Left lobe of liver (tissue), 2 donors: ENCODE data around the gene BAK1. TPM values are rescaled to one million over a fixed set of nuclear protein-coding genes. Genes with fewer than 3 reads are reported as not detected.
"Not testable (repeated sequence)": the region's sequence is repeated elsewhere in the genome, so short reads cannot be mapped to it uniquely, and the experiment has no call there.

Source experiments
- ATAC-seq: fragments of 200-7000 bp; cut with Tn5 transposase; one replicate; pipeline ENCODE4 v1.9.1; 2020; ENCODE audit warnings: mild to moderate bottlenecking, moderate library complexity
- DNase-seq: peaks from one replicate; pipeline ENCODE4 v3.0.0-alpha.2; 2020; ENCODE audit warnings: low spot score
- total RNA-seq: library from RNA; stranded (reverse); gene quantifications from one replicate; pipeline ENCODE4 v1.2.1, GENCODE V29; 2021
- donor health status: DM: no; HTN: no; CAD: no; lungs with moderate emphysema.
- donor health status: DM: no; HTN: yes; CAD: no.

Gene BAK1
- total RNA-seq, 1 donor from 2014 or later = 4.8 TPM

DNA sequence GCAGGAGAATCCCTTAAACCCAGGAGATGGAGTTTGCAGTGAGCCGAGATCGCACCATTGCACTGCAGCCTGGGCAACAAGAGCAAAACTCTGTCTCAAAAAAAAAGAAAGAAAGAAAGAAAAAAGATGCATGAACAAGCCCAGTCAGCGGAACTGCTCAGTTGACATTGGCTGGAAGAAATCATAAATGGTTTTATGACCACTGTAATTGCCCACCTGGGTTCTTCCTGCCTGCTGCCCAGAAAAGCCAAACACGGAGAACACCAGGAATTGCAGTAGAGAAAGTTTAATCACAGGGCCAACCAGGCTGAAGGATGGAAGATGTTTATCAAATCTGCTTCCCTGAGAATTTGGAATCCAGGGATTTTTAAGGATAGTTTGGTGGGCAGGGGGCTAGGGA lies 22.7 kb downstream of the BAK1 start:
- no peak for ATAC-seq
- no peak for DNase-seq

DNA sequence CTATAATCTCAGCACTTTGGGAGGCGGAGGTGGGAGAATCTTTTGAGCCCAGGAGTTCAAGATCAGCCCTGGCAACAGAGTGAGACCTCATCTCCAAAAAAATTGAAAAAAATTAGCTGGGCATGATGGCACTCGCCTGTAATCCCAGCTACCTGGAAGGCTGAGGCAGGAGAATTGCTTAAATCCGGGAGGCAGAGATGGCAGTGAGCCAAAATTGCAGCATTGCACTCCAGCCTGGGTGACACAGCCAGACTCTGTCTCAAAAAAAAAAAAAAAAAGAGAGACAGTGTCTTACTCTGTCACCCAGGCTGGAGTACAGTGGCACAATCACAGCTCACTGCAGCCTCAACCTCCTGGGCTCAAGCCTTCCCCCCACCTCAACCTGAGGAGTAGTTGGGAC lies 27.2 kb downstream of the BAK1 start:
- ATAC-seq = peak; percentile 47
- DNase-seq = not testable (repeated sequence)

DNA sequence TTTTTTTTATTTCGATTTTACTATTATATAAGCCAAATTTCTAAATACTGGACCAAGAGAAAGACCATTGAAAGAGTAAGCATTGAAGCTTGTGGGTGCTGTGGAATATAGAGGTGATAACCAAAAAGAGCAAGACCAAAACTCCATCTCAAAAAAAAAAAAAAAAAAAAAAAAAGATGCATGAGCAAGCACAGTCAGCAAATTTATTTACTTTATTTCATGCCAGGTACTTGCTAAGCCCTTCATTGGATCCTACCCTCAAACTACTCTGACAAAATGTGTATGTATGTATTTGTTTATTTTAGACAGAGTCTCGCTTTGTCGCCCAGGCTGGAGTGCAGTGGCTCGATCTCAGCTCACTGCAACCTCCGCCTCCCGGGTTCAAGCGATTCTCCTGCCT lies 27.8 kb downstream of the BAK1 start:
- no peak for ATAC-seq

DNA sequence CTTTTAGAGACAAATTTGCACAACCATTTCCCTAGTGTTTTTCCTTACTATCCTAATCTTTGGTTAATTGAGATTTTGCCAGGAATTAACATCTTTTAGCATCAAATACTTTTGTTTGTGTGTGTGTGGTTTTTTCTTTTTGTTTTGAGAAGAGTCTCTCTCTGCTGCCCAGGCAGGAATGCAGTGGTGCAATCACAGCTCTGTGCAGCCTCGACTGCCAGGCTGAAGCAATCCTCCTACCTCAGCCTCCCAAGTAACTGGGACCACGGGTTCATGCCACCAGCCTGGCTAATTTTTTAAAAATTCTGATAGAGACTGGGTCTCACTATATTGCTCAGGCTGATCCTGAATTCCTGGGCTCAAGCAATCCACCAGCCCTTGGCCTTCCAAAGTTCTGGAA lies 28.5 kb downstream of the BAK1 start:
- DNase-seq = no peak
- ATAC-seq = no peak

More for the DNA sequence above, 27.8 kb downstream of the BAK1 start:
- no peak for DNase-seq

DNA sequence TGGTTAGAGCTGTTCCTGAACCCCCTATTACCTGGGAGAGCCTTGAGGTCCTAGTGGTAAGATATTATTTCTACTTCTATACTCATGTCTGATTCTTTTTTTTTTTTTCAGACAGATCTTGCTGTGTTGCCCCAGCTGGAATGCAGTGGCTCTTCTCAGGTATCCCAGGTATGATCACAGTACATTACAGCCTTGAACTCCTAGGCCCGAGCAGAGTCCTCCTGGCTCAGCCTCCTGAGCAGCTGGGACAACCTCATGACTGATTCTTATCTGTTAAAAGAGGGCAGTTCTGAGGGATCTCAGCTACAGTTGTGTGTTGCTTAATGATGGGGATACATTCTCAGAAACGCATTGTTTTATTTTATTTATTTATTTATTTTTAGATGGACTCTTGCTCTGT lies 30.2 kb downstream of the BAK1 start:
- ATAC-seq (no peak), DNase-seq (no peak)

DNA sequence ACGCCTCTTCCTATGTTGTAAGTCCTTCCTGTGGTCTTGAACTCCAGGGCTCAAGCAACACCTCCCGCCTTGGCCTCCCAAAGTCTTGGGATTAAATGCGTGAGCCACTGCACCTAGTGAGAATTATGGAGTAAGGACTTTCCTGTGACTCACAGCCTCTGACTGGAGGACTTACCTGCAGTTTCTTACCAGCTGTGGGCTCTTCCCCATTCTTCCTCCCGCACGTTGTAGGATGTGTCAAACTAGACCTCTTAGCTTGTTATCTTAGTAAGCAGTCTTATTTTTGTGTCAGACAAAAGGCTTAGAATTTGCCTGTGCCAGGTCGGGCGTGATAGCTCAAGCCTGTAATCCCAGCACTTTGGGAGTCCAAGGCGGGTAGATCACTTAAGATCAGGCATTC lies 30.9 kb downstream of the BAK1 start:
- no peak for ATAC-seq

DNA sequence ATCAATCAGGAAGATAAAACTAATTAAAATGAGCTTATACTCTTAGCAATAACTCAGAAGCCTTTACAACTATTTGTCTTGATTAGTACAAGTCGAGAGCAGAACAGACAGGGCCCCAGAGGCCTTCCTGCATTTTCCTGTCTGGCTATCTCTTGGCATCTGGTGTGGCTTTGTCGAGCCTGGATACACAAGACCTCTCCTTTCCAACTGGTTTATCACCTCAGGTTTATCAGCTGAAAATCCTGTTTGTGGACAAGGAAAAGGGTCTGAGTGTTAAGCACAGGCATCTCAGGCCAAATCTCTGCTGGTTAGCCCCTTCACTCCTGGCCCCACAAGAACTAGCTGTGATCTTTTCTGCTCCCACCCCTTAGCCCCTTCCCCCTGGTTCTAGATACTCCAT lies 32.6 kb downstream of the BAK1 start:
- DNase-seq = no peak
- no peak for ATAC-seq

More for the DNA sequence above, 30.9 kb downstream of the BAK1 start:
- DNase-seq = no peak

DNA sequence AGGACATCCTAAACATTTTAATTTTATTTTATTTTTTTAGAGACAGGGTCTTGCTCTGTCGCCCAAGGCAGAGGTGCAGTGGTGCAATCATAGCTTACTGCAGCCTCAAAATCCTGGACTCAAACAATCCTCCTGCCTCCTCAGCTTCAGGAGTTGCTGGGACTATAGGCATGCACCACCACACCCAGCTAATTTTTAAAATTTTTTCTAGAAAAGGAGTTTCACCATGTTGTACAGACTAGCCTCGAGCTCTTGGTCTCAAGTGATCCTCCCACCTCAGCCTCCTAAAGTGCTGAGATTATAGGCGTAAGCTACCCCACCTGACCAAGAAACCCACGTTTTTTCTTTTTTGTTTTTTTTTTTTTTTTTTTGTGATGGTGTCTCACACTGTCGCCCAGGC lies 33.3 kb downstream of the BAK1 start:
- DNase-seq = no peak
- ATAC-seq = no peak

DNA sequence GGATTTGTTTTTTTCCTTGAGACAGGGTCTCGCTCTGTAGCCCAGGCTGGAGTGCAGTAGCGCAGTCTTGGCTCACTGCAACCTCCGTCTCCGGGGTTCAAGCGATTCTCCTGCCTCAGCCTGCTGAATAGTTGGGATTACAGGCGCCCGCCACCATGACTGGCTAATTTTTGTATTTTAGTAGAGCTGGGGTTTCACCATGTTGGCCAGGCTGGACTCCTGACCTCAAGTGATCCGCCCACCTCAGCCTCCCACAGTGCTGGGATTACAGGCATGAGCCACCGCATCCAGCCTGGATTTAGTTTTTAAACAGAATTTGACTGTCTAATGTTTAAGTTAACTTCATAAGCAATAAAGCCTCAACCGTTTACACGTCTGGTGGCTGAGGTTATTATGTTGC lies 34.8 kb downstream of the BAK1 start:
- DNase-seq, ATAC-seq: not testable (repeated sequence)

DNA sequence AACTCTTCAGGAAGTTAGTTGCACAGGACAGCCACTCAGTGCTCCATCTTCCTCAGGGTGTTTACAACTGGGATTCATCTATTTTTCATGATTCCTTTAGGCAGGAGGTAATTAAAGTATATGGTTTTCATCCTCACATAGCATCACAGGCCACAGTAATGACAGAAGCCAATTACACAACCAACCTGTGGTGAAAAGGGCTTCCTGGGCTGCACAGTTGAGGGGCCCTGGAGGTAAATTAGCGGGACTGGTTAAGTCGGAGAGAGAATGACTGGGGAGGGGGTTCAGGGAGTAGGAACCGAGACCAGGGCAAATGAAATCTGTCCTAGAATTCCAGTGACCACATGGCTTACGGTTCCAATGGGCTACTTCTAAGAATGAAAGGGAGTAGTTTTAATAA lies 37.0 kb downstream of the BAK1 start:
- DNase-seq (no peak), ATAC-seq (no peak)

DNA sequence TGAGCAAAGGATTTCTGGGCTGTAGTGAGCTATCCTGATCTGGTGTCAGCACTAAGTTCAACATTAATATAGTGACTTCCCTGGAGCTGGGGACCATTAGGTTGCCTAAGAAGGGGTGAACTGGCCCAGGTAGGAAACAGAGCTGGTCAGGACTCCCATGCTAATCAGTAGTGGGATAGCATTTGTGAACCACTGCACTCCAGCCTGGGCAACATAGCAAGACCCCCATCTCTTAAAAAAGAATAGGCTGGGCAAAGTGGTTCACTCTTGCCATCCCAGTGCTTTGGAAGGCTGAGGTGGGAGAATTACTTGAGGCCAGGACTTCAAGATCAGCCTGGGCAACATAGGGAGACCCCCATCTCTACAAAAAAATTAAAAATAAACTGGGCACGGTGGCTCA lies 39.3 kb downstream of the BAK1 start:
- no peak for DNase-seq
- ATAC-seq = no peak

DNA sequence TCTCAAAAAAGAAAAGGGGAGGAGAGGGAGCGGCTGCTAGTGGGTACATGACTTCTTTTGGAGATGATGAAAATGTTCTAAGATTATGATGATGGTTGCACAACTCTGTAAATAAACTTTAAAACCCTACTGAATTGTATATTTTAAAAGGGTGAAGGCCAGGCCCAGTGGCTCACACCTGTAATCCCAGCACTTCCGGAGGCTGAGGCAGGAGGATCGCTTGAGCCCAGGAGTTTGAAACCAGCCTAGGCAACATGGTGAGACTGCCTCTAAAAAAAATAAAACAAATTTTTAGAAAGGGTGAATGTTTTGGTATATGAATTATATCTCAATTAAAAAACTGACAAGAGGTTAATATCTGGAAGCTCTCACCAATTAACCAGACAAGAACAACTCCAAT lies 45.4 kb downstream of the BAK1 start:
- ATAC-seq (no peak), DNase-seq (no peak)

DNA sequence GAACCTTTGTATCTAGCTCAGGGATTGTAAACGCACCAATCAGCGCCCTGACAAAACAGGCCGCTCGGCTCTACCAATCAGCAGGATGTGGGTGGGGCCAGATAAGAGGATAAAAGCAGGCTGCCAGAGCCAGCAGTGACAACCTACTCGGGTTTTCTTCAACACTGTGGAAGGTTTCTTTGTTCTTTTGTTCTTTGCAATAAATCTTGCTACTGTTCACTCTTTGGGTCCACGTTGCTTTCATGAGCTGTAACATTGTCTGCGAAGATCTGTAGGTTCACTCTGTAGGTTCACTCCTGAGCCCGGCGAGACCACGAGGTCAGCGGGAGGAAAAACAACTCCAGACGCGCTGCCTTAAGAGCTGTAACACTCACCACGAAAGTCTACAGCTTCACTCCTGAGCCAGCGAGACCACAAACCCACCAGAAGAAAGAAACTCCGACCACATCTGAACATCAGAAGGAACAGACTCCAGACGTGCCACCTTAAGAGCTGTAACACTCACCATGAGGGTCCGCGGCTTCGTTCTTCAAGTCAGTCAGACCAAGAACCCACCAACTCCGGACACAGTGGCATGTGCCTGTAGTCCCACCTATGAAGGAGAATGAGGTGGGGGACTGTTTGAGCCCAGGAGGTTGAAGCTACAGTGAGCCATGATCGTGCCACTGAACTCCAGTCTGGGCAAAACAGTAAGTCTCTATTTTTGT lies 46.8 kb downstream of the BAK1 start:
- DNase-seq, ATAC-seq: not testable (repeated sequence)

DNA sequence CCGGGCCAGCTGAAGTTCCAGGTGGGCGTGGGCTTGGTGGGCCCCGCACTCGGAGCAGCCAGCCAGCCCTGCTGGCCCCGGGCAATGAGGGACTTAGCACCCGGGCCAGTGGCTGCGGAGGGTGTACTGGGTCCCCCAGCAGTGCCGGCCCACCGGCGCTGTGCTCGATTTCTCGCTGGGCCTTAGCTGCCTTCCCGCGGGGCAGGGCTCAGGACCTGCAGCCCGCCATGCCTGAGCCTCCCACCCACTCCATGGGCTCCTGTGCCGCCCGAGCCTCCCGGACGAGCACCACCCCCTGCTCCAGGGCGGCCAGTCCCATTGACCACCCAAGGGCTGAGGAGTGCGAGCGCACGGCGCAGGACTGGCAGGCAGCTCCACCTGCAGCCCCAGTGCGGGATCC lies 47.6 kb downstream of the BAK1 start:
- ATAC-seq, DNase-seq: not testable (repeated sequence)

DNA sequence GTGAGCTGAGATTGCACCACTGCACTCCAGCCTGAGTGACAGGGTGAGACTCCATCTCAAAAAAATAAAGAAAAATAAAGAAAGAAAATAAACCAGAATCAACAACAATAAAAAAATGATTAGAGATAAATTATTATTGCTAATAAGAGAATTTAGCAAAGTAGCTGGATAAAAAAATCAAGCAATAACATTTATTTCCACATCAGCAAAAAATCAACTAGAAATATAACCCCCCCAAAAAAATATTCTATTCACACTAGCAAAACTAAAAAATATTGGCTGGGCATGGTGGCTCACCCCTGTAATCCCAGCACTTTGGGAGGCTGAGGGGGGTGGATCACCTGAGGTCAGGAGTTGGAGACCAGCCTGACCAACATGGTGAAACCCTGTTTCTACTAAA lies 49.5 kb downstream of the BAK1 start:
- not testable (repeated sequence) for DNase-seq, ATAC-seq

Other genes starting within 250 kb of the BAK1 start
- 0.38 TPM for gene KIFC1, start 188.5 kb downstream of the BAK1 start, total RNA-seq
- gene PHF1, start 169.3 kb downstream of the BAK1 start, total RNA-seq = 20.7 TPM
- 104 TPM for gene CUTA, start 162.2 kb downstream of the BAK1 start, total RNA-seq
- 2.5 TPM for gene SYNGAP1, start 160.2 kb downstream of the BAK1 start, total RNA-seq
- 2.9 TPM for gene ZBTB9, start 125.7 kb downstream of the BAK1 start, total RNA-seq
- 1.3 TPM for gene ITPR3, start 41.0 kb upstream of the BAK1 start, total RNA-seq
- 34.9 TPM for gene UQCC2, start 131.4 kb upstream of the BAK1 start, total RNA-seq
- gene IP6K3, start 166.6 kb upstream of the BAK1 start, total RNA-seq = 4.1 TPM
- gene LEMD2, start 208.9 kb upstream of the BAK1 start, total RNA-seq = 20.2 TPM
- not detected for gene MLN, start 223.7 kb upstream of the BAK1 start, total RNA-seq